Esophagus squamous epithelium (tissue), 4 donors: ENCODE measurements around the gene HDAC1.

ENCODE experiments used
- POLR2A ChIP-seq, 4 donors: fragments of 450-650 bp; IDR thresholded peaks; one replicate each; pipeline ENCODE4 v1.6.1; 2017; ENCODE audit warnings: antibody characterized with exemption in 4 of 4, mild to moderate bottlenecking in 4 of 4, moderate library complexity in 3 of 4
- TF ChIP-seq, protein P1 (sequence below), 6 experiments: fragments of 450-650 bp in 4 of 6; fragments of 200-600 bp in 2 of 6; sonication (generic) in 2 of 6; IDR thresholded peaks; one replicate each; pipeline ENCODE4 v1.5.1; 2016 to 2019; ENCODE audit warnings: antibody characterized with exemption in 6 of 6, mild to moderate bottlenecking in 4 of 6, moderate library complexity in 4 of 6

DNA sequence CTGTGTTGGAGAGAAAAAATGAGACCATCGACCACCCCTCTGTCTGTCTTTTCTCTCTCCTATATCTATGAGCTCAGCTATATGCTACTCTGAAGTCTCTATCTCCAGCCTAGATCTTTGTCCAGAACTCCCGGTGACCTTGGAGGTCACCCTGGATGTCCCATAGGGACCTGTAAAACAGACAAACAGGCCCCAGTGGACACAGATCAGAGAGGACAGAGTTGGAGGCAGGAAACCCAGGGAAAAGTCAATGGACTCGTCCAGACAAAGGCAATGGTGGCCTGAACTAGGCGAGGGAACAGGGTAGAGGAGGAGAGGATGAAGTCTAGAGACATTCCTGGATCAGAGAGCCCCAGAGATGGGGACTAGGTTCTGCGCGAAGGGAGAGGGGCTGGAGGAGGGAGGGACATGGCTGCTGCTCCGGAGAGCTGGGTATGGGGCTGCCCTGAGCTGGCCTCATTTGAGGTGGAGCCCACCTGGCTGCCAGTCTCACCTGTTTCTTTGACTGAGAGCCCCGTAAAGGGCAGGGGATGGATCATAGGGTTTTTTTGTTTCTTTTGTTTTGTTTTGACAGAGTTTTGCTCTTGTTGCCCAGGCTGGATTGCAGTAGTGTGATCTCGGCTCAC lies 54.8 kb downstream of the HDAC1 start:
- TF ChIP-seq, protein P1, sequence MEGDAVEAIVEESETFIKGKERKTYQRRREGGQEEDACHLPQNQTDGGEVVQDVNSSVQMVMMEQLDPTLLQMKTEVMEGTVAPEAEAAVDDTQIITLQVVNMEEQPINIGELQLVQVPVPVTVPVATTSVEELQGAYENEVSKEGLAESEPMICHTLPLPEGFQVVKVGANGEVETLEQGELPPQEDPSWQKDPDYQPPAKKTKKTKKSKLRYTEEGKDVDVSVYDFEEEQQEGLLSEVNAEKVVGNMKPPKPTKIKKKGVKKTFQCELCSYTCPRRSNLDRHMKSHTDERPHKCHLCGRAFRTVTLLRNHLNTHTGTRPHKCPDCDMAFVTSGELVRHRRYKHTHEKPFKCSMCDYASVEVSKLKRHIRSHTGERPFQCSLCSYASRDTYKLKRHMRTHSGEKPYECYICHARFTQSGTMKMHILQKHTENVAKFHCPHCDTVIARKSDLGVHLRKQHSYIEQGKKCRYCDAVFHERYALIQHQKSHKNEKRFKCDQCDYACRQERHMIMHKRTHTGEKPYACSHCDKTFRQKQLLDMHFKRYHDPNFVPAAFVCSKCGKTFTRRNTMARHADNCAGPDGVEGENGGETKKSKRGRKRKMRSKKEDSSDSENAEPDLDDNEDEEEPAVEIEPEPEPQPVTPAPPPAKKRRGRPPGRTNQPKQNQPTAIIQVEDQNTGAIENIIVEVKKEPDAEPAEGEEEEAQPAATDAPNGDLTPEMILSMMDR (IDR thresholded peaks at IDR 0.05), result no peak
- TF ChIP-seq POLR2A (IDR thresholded peaks at IDR 0.05), result no peak
